COLO668 (cell line): ENCODE data around the gene VTN.

Experiments
- DNase-seq: peaks from one replicate; lab custom pipeline; 2025; ENCODE audit not compliant: unreplicated experiment; lab: John Stamatoyannopoulos, UW

Gene VTN

GRCh38 chr17:28396635-28397239 is 26.6 kb upstream of the VTN start:
- no peak for DNase-seq

GRCh38 chr17:28395968-28396367 is 25.9 kb upstream of the VTN start:
- no peak for DNase-seq

DNA sequence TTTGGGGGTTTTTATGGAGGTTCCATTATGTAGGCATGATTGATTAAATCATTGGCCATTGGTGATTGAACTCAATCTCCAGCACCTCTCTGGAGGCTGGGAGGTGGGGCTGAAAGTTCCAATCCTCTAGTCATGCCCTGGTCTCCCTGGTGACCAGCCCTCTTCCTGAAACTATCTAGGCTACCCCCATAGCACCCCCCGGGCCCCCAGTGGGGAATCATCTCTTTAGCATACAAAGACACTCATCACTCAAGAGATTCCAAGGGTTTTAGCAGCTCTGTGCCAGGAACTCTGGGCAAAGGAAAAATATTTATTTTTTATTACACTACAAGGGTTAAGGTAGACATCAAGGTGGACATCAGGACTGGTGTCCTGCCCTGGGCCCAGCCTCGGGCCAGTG is 25.3 kb upstream of the VTN start:
- DNase-seq, result no peak

GRCh38 chr17:28394337-28395116 is 24.4 kb upstream of the VTN start:
- DNase-seq, result no peak

DNA sequence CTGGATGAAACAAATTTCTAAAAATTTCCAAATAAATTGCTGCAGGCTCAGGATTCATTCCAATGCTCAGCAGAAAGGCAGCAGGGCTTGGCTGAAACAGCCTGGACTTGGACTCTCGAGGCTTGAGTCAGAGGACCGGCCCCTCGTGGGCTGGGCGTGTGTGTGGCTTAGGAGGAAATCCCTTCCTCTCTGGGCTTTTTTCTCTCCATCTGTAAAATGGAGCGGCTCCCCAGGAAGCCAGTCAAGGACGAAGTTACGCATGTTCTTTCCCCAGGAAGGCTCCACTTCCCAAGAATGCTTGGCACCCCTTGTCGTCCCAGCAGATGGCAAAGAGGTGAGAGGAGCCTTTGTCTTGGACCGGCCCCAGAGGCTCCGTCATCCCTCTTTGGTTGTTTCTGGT is 22.4 kb upstream of the VTN start:
- no peak for DNase-seq

- DNase-seq, result no peak
Observed at GRCh38 chr17:28391401-28391800, 21.3 kb upstream of the VTN start.

DNA sequence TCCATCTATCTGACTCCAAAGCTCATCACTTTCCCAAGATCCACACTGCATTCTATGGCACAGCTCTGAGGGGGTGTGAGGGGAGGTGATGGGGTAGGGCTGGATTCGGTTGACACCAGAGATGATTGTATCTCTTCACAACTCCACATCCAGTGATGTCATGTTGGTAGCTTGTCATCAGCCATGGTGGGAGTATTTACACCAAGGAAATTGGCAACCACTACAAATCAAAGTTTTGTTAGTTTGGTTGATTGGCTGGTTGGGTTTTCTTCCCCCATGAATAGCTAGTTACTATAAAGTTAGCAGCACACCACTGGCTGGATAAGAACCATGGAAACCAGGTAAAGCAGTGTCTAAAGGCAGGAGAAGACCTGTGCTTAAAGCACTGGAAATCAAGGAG is 20.9 kb upstream of the VTN start:
- no peak for DNase-seq

- no peak for DNase-seq
Observed at GRCh38 chr17:28390563-28390962, 20.5 kb upstream of the VTN start.

GRCh38 chr17:28390141-28390540 is 20.0 kb upstream of the VTN start:
- DNase-seq, result no peak

GRCh38 chr17:28388106-28388505 is 18.0 kb upstream of the VTN start:
- DNase-seq, result no peak

GRCh38 chr17:28386391-28386790 is 16.3 kb upstream of the VTN start:
- no peak for DNase-seq

DNA sequence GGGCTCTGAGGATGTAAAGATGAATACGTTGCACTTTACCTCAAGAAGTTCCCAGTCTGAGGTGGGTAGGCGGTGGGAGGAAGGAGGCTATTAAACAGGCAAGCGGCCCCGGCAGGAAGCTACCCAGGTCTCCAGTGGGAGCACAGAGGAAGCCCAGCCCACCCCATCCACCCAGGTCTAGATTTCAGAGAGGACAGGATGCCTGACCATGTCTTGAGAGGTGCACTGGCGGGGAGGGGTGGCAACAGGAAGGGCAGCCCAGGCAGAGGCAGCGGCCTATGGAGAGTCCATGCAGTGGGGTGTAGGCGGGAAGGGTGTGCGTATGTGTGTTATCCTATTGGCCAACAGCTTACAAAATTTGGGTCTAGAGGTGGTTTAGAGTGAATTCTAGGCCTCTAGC is 15.3 kb upstream of the VTN start:
- peak; percentile 39 for DNase-seq

GRCh38 chr17:28385037-28385400 is 14.9 kb upstream of the VTN start:
- peak; percentile 44 for DNase-seq

DNA sequence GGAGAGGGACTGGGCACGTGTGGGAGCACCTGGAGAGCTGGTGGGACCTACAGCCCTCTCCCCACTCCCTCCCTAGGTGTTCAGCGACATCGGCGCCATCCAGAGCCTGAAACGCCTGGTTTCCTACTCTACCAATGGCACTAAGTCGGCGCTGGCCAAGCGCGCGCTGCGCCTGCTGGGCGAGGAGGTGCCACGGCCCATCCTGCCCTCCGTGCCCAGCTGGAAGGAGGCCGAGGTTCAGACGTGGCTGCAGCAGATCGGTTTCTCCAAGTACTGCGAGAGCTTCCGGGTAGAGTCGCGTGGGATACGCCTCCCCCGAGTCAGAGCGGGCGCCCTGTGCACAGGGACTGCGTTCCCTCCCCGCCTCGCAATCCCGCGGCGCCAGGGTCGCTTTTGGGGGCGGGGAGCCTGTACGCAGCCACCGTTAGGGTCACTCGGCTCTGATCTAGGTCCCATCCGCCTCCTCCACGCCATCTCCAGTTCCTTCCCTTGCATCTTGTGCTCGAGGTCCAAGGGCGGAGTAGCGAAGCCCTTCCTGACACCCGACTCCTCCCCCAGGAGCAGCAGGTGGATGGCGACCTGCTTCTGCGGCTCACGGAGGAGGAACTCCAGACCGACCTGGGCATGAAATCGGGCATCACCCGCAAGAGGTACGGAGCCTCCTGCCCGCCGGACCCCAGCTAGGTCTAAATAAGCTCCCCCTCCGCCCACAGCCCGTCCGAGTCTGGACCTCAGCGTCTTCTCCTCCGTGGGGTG is 14.4 kb upstream of the VTN start:
- peak; percentile 73 for DNase-seq

DNA sequence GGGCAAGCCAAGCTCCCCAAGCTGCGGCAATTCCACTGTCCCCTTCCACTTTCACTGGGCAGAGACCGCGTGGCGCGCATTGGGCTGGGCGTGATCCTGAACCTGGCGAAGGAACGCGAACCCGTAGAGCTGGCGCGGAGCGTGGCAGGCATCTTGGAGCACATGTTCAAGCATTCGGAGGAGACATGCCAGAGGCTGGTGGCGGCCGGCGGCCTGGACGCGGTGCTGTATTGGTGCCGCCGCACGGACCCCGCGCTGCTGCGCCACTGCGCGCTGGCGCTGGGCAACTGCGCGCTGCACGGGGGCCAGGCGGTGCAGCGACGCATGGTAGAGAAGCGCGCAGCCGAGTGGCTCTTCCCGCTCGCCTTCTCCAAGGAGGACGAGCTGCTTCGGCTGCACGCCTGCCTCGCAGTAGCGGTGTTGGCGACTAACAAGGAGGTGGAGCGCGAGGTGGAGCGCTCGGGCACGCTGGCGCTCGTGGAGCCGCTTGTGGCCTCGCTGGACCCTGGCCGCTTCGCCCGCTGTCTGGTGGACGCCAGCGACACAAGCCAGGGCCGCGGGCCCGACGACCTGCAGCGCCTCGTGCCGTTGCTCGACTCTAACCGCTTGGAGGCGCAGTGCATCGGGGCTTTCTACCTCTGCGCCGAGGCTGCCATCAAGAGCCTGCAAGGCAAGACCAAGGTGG is 11.2 kb upstream of the VTN start:
- DNase-seq, result peak; percentile 2

GRCh38 chr17:28379814-28380801 is 10.0 kb upstream of the VTN start:
- DNase-seq, result no peak

GRCh38 chr17:28372945-28373274 is 2.8 kb upstream of the VTN start:
- DNase-seq, result no peak

DNA sequence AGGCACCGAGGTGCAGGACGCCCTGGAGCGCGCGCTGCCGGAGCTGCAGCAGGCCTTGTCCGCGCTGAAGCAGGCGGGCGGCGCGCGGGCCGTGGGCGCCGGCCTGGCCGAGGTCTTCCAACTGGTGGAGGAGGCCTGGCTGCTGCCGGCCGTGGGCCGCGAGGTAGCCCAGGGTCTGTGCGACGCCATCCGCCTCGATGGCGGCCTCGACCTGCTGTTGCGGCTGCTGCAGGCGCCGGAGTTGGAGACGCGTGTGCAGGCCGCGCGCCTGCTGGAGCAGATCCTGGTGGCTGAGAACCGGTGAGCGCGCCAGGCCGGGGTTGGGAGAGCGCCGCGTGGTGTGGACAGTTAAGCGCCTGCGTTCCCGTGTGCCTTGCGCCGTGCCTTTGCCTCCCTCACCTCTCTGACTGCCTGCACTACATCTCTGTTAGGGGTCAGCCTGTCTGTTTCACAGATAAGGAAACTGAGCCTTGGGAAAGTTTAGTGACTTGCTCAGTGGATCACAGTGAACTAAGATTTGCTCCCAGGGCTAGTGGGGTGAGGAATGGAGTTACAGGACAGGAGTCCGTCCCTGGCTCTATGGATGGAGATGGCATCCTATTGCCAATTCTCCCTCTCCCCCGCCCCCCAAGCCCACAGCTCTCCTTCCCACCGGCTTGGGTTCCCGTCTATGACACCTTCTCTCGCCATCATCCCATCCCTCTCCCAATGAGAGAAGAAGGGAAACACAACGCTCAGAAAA is 2.3 kb upstream of the VTN start:
- peak; percentile 55 for DNase-seq

- peak; percentile 70 for DNase-seq
Observed at GRCh38 chr17:28371245-28372202, 1.4 kb upstream of the VTN start, which contains the start of gene SARM1. Gene SARM1, plus strand, starts transcription at chr17:28371694. Its CDS starts 339 bp downstream, at chr17:28372033.
